ENCODE data around the gene SPHK2.

- TF ChIP-seq EZH2 (IDR thresholded peaks at IDR 0.05; ENCODE audit: low read depth, unreplicated experiment): no peak
- TF ChIP-seq REST (IDR thresholded peaks at IDR 0.05; ENCODE audit: unreplicated experiment): no peak
- no peak for TF ChIP-seq JUNB (IDR thresholded peaks at IDR 0.05; ENCODE audit: unreplicated experiment)
- peak; percentile 16; the same call in 1 of the 2 replicates for TF ChIP-seq POLR2AphosphoS5 (IDR thresholded peaks at IDR 0.05; ENCODE audit: low read depth)
- TF ChIP-seq CTCF (conservative IDR thresholded peaks at IDR 0.05; ENCODE audit: low read depth in 2 of 2): no peak
- no peak for TF ChIP-seq ZNF462 (CRISPR knock-in tag; IDR thresholded peaks at IDR 0.05)
- TF ChIP-seq EZH2phosphoT487 (IDR thresholded peaks at IDR 0.05; ENCODE audit: unreplicated experiment): no peak
- no peak for TF ChIP-seq ETS1 (IDR thresholded peaks at IDR 0.05)
Observed at GRCh38 chr19:48635263-48635965, 16.1 kb downstream of the SPHK2 start.

Data from GM23338 (cell line).